IMR-90 (cell line): Measurements from ENCODE around the gene KRT5. TPM values are rescaled to one million over a fixed set of nuclear protein-coding genes. Genes with fewer than 3 reads are reported as not detected.

ENCODE experiments used
- ATAC-seq: fragments of 200-7000 bp; cut with Tn5 transposase; 2 replicates; pipeline ENCODE4 v1.9.1; 2020; ENCODE audit warnings: low read depth, mild to moderate bottlenecking, moderate library complexity
- BruUV-seq: library from RNA; stranded (reverse); fragments of 400-500 nt; replicated peaks from 2 replicates; lab custom pipeline; 2021; lab: Mats Ljungman, UMichigan
- CTCF ChIA-PET: fragments of 300-600 bp; formaldehyde crosslinking; extraction: SDS; loops from one replicate; lab custom pipeline; 2021; ENCODE audit warnings: antibody characterized with exemption; lab: Yijun Ruan, JAX
- POLR2A ChIA-PET: fragments of 300-600 bp; sonication (Branson Sonifier 250); formaldehyde crosslinking; loops from one replicate; lab custom pipeline; 2022; ENCODE audit warnings: antibody characterized with exemption; ENCODE audit not compliant: unreplicated experiment; lab: Charles Lee
- DNase-seq: peaks from one replicate; pipeline ENCODE4 v3.0.0; 2013
- H2AFZ ChIP-seq: replicated peaks from 2 replicates; pipeline ENCODE3; 2013; ENCODE audit warnings: low read length, mild to moderate bottlenecking; ENCODE audit not compliant: poor library complexity
- H2AK5ac ChIP-seq: 2 replicates; pipeline ENCODE4 v1.6.1; 2013; ENCODE audit warnings: low read depth, low read length, inconsistent platforms
- H2AK9ac ChIP-seq: replicated peaks from 2 replicates; pipeline ENCODE3; 2013; ENCODE audit warnings: mild to moderate bottlenecking, low read depth, low read length, moderate library complexity; ENCODE audit not compliant: poor library complexity
- H2BK120ac ChIP-seq: 2 replicates; pipeline ENCODE4 v1.6.1; 2013; ENCODE audit warnings: low read depth, low read length, inconsistent platforms
- H2BK15ac ChIP-seq: 3 replicates; pipeline ENCODE4 v1.6.1; 2013; ENCODE audit warnings: low read depth, low read length, inconsistent platforms
- H2BK20ac ChIP-seq: 2 replicates; pipeline ENCODE4 v1.6.1; 2013; ENCODE audit warnings: low read depth, mild to moderate bottlenecking, inconsistent platforms, low read length, moderate library complexity
- H2BK5ac ChIP-seq: 2 replicates; pipeline ENCODE4 v1.6.1; 2013; ENCODE audit warnings: mild to moderate bottlenecking, low read depth, low read length, inconsistent platforms; ENCODE audit not compliant: poor library complexity, severe bottlenecking
- H3K14ac ChIP-seq: replicated peaks from 2 replicates; pipeline ENCODE4 v1.6.1; 2013; ENCODE audit warnings: low read depth, low read length, inconsistent platforms
- H3K18ac ChIP-seq: 2 replicates; pipeline ENCODE4 v1.6.1; 2013; ENCODE audit warnings: low read depth, low read length, control low read depth
- H3K23ac ChIP-seq: 2 replicates; pipeline ENCODE4 v1.6.1; 2013; ENCODE audit warnings: low read depth, low read length, inconsistent platforms
- H3K27ac ChIP-seq: 2 replicates; pipeline ENCODE4 v1.5.1; 2013; ENCODE audit warnings: mild to moderate bottlenecking, control low read depth, low read length; ENCODE audit not compliant: insufficient read depth
- H3K27me3 ChIP-seq: 2 replicates; pipeline ENCODE4 v1.6.1; 2013; ENCODE audit warnings: low read length; ENCODE audit not compliant: control insufficient read depth, insufficient read depth
- H3K36me3 ChIP-seq: 2 replicates; pipeline ENCODE4 v1.6.1; 2013; ENCODE audit warnings: low read length, mixed read lengths; ENCODE audit not compliant: control insufficient read depth, insufficient read depth
- H3K4ac ChIP-seq: 2 replicates; pipeline ENCODE4 v1.6.1; 2013; ENCODE audit warnings: low read depth, low read length, inconsistent platforms
- H3K4me1 ChIP-seq: 2 replicates; pipeline ENCODE4 v1.6.1; 2013; ENCODE audit warnings: low read length, mixed read lengths; ENCODE audit not compliant: control insufficient read depth, insufficient read depth
- H3K4me2 ChIP-seq: 2 replicates; pipeline ENCODE4 v1.6.1; 2013; ENCODE audit warnings: low read depth, mild to moderate bottlenecking, control low read depth, low read length, moderate library complexity
- H3K4me3 ChIP-seq: 2 replicates; pipeline ENCODE4 v1.5.1; 2013; ENCODE audit warnings: low read depth, mild to moderate bottlenecking, control low read depth, low read length, moderate library complexity; ENCODE audit not compliant: insufficient read depth
- H3K56ac ChIP-seq: 2 replicates; pipeline ENCODE4 v1.6.1; 2013; ENCODE audit warnings: low read length, inconsistent platforms; ENCODE audit not compliant: insufficient read depth; ENCODE audit errors: extremely low read depth
- H3K79me1 ChIP-seq, 2 experiments: 2 replicates each; pipeline ENCODE4 v1.6.1; 2013; ENCODE audit warnings: low read length in 2 of 2, inconsistent platforms in 1 of 2, low read depth in 1 of 2
- H3K9ac ChIP-seq: 2 replicates; pipeline ENCODE4 v1.6.1; 2013; ENCODE audit warnings: low read depth, low read length, control low read depth
- H3K9me1 ChIP-seq: 2 replicates; pipeline ENCODE4 v1.6.1; 2013; ENCODE audit warnings: low read length, inconsistent platforms; ENCODE audit not compliant: insufficient read depth
- H3K9me3 ChIP-seq: 2 replicates; pipeline ENCODE4 v1.6.1; 2013; ENCODE audit warnings: low read length; ENCODE audit not compliant: control insufficient read depth, insufficient read depth
- H4K20me1 ChIP-seq: 2 replicates; pipeline ENCODE4 v1.6.1; 2013; ENCODE audit warnings: low read length, inconsistent platforms; ENCODE audit not compliant: insufficient read depth
- H4K5ac ChIP-seq: 2 replicates; pipeline ENCODE4 v1.6.1; 2013; ENCODE audit warnings: mild to moderate bottlenecking, low read depth, low read length, control low read depth
- H4K8ac ChIP-seq, 2 experiments: 2 replicates each; pipeline ENCODE4 v1.6.1; 2013; ENCODE audit warnings: low read depth in 2 of 2, low read length in 2 of 2, control low read depth in 1 of 2, inconsistent platforms in 1 of 2
- H4K91ac ChIP-seq: 2 replicates; pipeline ENCODE4 v1.6.1; 2013; ENCODE audit warnings: low read depth, low read length, inconsistent platforms; ENCODE audit not compliant: insufficient read depth
- CTCF ChIP-seq: conservative IDR thresholded peaks from 2 replicates; pipeline ENCODE4 v1.5.1; 2012; ENCODE audit warnings: mild to moderate bottlenecking, low read depth, low read length, improper control_type of control experiment
- ELK1 ChIP-seq: fragments of 150-350 bp; IDR thresholded peaks from 2 replicates; pipeline ENCODE4 v1.6.1; 2016; ENCODE audit warnings: low read depth, mild to moderate bottlenecking, low read length, moderate library complexity, borderline replicate concordance
- MAFK ChIP-seq: IDR thresholded peaks from 2 replicates; pipeline ENCODE4 v1.6.1; 2012; ENCODE audit warnings: low read depth, low read length, improper control_type of control experiment
- NFE2L2 ChIP-seq: fragments of 150-350 bp; IDR thresholded peaks from 2 replicates; pipeline ENCODE4 v1.6.1; 2016; ENCODE audit warnings: low read depth, mild to moderate bottlenecking, low read length
- POLR2A ChIP-seq: IDR thresholded peaks from 2 replicates; pipeline ENCODE4 v1.6.1; 2012; ENCODE audit warnings: mild to moderate bottlenecking, low read depth, low read length
- RAD21 ChIP-seq: IDR thresholded peaks from 2 replicates; pipeline ENCODE4 v1.6.1; 2012; ENCODE audit warnings: low read length, improper control_type of control experiment
- USF2 ChIP-seq: fragments of 150-350 bp; IDR thresholded peaks from 2 replicates; pipeline ENCODE4 v1.6.1; 2017; ENCODE audit warnings: mild to moderate bottlenecking, antibody characterized with exemption, low read length, low read depth
- WGBS, 2 experiments: methylation state at CpG; one replicate each; pipeline versions ENCODE4 v1.1.5 to v1.1.7; 2013; ENCODE audit warnings: missing lambda C conversion rate in 2 of 2; ENCODE audit not compliant: insufficient read length in 1 of 2; ENCODE audit errors: extremely low coverage in 2 of 2; 5-methylcytosine and 5-hydroxymethylcytosine counted together
- dilution Hi-C: fragments of 300-500 bp; cut with HindIII; formaldehyde crosslinking; loops from one replicate; pipeline ENCODE4 v1.14.3; 2018; ENCODE audit warnings: low sequenced_read_pairs; ENCODE audit not compliant: unreplicated experiment
- in situ Hi-C: fragments of 300-500 bp; cut with MboI; formaldehyde crosslinking; loops from 3 replicates; pipeline ENCODE4 v1.14.3; 2019; ENCODE audit warnings: low sequenced_read_pairs, inconsistent platforms, mixed read lengths
- intact Hi-C: fragments of 100-400 bp; cut with micrococcal nuclease; formaldehyde crosslinking; loops from 2 replicates; pipeline ENCODE4 v1.10.0; 2022
- polyA plus RNA-seq, 3 experiments: library from polyadenylated mRNA; depleted of rRNA; stranded (reverse); fragments of >200 nt; gene quantifications; 2 replicates each; pipeline ENCODE4 v1.2.3, GENCODE V29; 2012; ENCODE audit warnings: low replicate concordance in 1 of 3
- total RNA-seq: library from RNA; depleted of rRNA; stranded (reverse); fragments of >200 nt; gene quantifications from 2 replicates; pipeline ENCODE4 v1.2.3, GENCODE V29; 2012

KRT5 gene
- total and polyA plus RNA-seq, 2 of the 4 experiments (the other 2 are of a cell fraction) = not detected

GRCh38 chr12:52495389-52495788 lies 24.8 kb downstream of the KRT5 start:
- peaks cover 11% of the 10 kb centered on the region for H3K27me3 ChIP-seq
- H3K56ac ChIP-seq = no peak overlapping the region
- H2BK20ac ChIP-seq = no peak overlapping the region
- no peak overlapping the region for H3K4me3 ChIP-seq
- no peaks in the 10 kb centered on the region for H4K20me1 ChIP-seq
- no peak overlapping the region for H2BK5ac ChIP-seq
- no peak overlapping the region for H3K18ac ChIP-seq
- no peak overlapping the region for H3K4me2 ChIP-seq
- H2AK5ac ChIP-seq = no peak overlapping the region
- H3K27ac ChIP-seq = no peak overlapping the region
- H4K8ac ChIP-seq = no peak overlapping the region
- H3K4ac ChIP-seq = no peak overlapping the region
- TF ChIP-seq RAD21 (no peak), CTCF (no peak), POLR2A (no peak), MAFK (no peak), ELK1 (no peak), NFE2L2 (no peak), USF2 (no peak)
- H3K9me3 ChIP-seq = no peaks in the 10 kb centered on the region
- no peaks in the 10 kb centered on the region for H3K36me3 ChIP-seq
- in situ Hi-C loops (no loop called here), intact Hi-C loops (no loop called here), dilution Hi-C loops (no loop called here)
- no peak overlapping the region for H3K9ac ChIP-seq
- H3K9me1 ChIP-seq = no peaks in the 10 kb centered on the region
- H4K91ac ChIP-seq = no peak overlapping the region
- no peak overlapping the region for H4K5ac ChIP-seq
- no TSS peak for BruUV-seq
- H2AK9ac ChIP-seq = no peak overlapping the region
- no peaks in the 10 kb centered on the region for H3K4me1 ChIP-seq
- no peak overlapping the region for H2BK120ac ChIP-seq
- H3K23ac ChIP-seq = no peak overlapping the region
- no peak overlapping the region for H3K14ac ChIP-seq
- POLR2A ChIA-PET = no interaction called here
- no peak for ATAC-seq
- no peak overlapping the region for H2BK15ac ChIP-seq
- H2AFZ ChIP-seq = no peak overlapping the region
- no CpG with 5 or more reads among the region's 3 CpGs for WGBS, 2 experiments
- CTCF ChIA-PET = no interaction called here
- H3K79me1 ChIP-seq = no peaks in the 10 kb centered on the region
- no peak for DNase-seq
